HG03354 (cell line): Measurements from ENCODE around the gene CCDC150.

Experiments
- ATAC-seq: cut with Tn5 transposase; IDR thresholded peaks from one replicate; pipeline ENCODE4 v1.9.1; 2021; ENCODE audit warnings: mild to moderate bottlenecking; ENCODE audit not compliant: unreplicated experiment, poor library complexity, severe bottlenecking

CCDC150 gene

DNA sequence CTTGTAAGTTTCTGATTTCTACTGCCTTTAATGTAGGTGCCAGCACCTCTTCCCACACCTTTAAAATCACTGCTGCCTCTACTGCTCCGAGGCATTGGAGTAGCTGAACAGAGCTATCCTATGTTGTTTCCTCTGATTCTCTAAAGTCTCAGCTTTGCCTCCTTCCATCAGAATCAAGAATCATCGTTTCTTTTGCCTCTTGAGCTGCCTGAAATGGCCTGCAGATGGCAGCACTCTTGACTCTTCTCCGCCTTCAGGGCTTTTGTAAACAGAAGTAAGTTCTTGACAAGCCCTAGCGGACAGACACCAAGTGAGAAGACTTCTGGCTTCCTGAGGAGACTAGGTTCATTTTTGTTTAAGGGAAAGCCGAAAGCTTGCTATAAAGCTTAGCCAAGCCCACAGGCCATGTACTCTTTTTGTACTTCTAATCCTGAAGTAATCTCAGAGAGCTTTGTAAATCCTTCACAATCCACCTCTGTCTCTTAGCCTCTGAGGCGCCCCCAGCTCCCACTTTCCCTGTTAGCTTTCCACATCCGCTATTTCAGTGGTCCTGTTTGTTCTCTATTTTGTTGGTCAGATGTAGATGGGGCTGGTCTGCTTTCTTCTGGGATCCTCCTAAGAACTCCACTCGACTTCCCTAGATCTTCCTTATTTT lies 111.6 kb downstream of the CCDC150 start:
- peak; percentile 97 for ATAC-seq

GRCh38 chr2:196758474-196759377 lies 119.2 kb downstream of the CCDC150 start:
- ATAC-seq, result no peak

DNA sequence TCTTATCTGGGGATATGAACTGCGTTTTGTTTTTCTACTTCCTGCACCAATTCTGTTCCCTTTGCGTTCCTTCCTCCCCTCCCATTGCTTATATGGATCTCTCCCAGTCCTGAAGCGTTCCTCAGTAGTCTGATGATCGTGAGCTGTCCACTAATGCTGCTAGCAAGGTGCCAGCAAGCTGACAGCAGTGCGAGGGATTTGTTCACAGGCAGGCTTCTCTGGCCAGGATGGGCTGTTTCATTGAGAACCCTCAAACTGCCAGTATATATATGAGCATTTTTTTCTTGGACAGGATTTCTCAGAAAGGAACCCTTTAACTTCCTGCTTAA lies 119.8 kb downstream of the CCDC150 start:
- no peak for ATAC-seq

DNA sequence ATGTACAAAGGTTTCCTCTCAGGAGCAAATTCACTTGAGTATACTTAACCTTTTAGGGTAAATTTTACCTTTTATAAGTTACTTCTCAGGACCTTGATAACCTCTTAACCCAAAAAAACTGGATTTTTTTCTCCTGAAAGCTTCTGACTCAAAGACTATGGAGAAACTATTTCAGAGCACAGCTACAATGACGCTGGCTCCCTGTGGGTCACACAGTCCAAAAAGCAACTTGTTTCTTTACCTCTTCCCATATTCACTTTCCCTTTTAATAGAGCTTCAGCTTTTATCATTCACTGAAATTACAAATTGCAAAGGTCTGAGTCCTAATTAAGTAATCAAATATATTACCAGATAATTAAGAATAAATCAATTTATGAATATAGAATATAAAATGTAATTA lies 127.6 kb downstream of the CCDC150 start:
- ATAC-seq, result no peak
